RWPE1 (cell line): ENCODE results near the gene TBC1D20.

Experiments used
- CTCF ChIA-PET: fragments of 350-600 bp; sonication (Branson Sonifier 250); formaldehyde crosslinking; extraction: SDS; loops from one replicate; lab custom pipeline; 2021; lab: Yijun Ruan, JAX
- POLR2A ChIA-PET: fragments of 400-600 bp; formaldehyde crosslinking; extraction: SDS; loops from one replicate; lab custom pipeline; 2020; ENCODE audit warnings: antibody characterized with exemption; ENCODE audit not compliant: low non-redundant PET; lab: Yijun Ruan, JAX
- DNase-seq: peaks from one replicate; pipeline ENCODE4 v3.0.0; 2012; ENCODE audit warnings: low spot score
- H3K27ac ChIP-seq: fragments of 450-650 bp; 2 replicates; pipeline ENCODE4 v1.5.1; 2017
- CTCF ChIP-seq: fragments of 450-650 bp; conservative IDR thresholded peaks from 2 replicates; pipeline ENCODE4 v1.5.1; 2017; ENCODE audit warnings: low read depth, mild to moderate bottlenecking

Gene TBC1D20

DNA sequence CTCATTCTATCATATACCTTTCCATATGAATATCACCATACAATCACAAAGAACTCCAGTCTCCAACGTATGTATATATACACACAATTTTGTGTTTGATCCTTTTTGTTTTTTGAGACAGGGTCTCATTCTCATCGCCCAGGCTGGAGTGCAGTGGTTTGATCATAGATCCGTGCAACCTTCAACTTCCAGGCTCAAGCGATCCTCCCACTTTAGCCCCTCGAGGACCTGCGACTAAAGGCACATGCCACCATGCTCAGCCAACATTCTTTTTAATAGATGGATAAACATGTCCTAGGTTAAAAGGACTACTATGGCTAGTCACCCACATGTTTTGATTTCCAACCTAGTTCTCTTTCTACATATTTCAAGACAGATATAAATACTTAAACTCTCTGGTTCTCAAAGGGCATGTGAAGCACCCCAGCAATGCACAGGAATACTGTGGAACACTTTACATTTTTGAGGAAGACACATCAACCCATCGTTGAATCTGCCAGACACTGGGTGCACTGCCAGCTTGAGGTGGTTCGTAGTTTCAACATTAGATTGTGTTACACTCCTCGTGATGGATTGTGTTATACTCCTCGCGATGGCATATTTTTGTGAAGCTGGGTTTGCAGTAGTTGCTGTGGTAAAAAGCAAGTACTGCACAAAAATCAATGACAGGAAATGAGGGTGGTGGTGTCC is 40.9 kb upstream of the TBC1D20 start:
- no peak for TF ChIP-seq CTCF
- ChIA-PET POLR2A (no interaction called here), CTCF (interaction anchor here (0.6 to 0.7 kb wide), 3 partner anchors 25 to 263 kb away, joined by 3 to 5 read pairs (median 5); no protein-coding TSS in a partner anchor)
- H3K27ac ChIP-seq: no peak overlapping the region
- DNase-seq: no peak

- ChIA-PET CTCF (interaction anchor here (0.6 kb wide), 1 partner anchor 389 kb away, joined by 3 read pairs; no protein-coding TSS in a partner anchor), POLR2A (no interaction called here)
- TF ChIP-seq CTCF: no peak
- no peak for DNase-seq
- H3K27ac ChIP-seq: no peak overlapping the region
Observed at GRCh38 chr20:497979-498378, 35.6 kb upstream of the TBC1D20 start.

DNA sequence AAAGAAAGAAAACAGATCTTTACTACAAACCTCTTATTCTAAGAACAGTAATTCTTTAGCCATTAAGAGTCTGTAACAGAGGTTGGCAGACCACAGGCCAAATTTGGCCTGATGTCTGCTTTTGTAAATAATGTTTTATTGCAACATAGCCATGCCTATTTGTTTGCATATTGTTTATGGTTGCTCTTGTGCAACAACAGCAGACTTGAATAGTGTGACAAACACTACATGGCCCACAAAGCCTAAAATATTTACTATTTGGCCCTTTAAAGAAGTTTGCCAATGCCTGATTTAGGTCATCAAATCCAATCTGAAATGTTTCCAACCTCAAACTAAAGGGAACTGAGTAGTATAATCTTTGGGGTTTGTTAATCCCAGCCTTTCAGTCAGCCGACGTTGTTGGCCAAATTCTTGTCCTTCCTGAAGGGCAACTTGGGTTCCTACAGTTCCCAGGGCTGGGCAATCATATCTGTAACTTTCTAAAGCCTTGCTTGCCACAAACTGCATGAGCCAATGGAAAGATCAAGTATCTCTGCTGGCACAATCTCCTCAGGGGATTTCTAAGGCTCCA is 33.9 kb upstream of the TBC1D20 start:
- H3K27ac ChIP-seq: no peak overlapping the region
- ChIA-PET POLR2A (no interaction called here), CTCF (no interaction called here)
- no peak for DNase-seq
- no peak for TF ChIP-seq CTCF

GRCh38 chr20:492159-492558 is 29.8 kb upstream of the TBC1D20 start:
- POLR2A ChIA-PET: interaction anchor here (0.7 kb wide), 1 partner anchor 68 kb away, joined by 3 read pairs; no protein-coding TSS in a partner anchor
- CTCF ChIA-PET: interaction anchor here (1.4 kb wide), 1 partner anchor 138 kb away, joined by 3 read pairs; no protein-coding TSS in a partner anchor
- no peak for DNase-seq
- no peak overlapping the region for H3K27ac ChIP-seq
- TF ChIP-seq CTCF: no peak

GRCh38 chr20:487655-488054 is 25.3 kb upstream of the TBC1D20 start:
- ChIA-PET CTCF (no interaction called here), POLR2A (no interaction called here)
- no peak for DNase-seq
- no peak for TF ChIP-seq CTCF
- H3K27ac ChIP-seq: no peak overlapping the region

DNA sequence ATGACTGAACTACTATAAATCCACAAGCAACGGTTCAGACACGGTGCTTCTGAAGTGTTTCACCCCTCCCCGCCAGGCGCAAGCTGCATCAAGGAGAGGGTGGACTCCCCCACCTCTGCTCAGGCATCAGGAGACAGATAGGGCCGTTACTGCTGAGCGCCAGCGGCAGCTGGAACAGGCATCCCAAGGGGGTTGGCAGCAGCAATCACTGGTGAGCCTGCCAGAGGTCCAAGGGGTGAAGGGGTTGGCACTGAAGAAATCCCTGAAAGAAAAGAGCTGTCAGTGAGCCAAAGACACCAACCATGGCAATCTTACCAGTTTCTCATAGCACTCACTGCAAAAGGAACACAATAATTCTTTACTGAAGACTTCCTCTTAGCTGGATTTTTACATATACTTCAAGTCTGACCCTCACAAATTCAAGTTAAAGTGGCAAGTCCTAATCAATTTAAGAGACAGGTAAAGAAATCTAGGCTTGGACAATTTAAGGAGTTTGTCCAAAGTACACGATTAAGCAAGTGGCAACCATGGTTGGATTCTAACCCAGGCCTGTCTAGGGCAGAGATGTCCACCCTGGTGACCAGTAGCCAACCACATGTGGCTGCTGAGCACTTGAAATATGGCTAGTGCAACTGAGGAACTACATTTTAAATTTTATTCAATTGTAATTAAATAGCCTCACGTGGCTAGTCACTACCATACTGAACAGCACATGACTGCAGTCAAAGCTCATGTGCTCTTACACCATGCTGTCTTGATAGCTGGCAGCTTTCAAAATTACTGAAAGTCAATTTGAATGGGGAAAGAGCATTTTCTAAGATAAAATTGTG is 21.7 kb upstream of the TBC1D20 start:
- TF ChIP-seq CTCF: no peak
- DNase-seq: no peak
- POLR2A ChIA-PET: no interaction called here
- H3K27ac ChIP-seq: no peak overlapping the region
- CTCF ChIA-PET: no interaction called here
